NCI-H345 treated with DMSO at 0.1 percent for 48 hours (cell line): ENCODE measurements around the gene NINJ1.
"Not testable (repeated sequence)": the region's sequence is repeated elsewhere in the genome, so short reads cannot be mapped to it uniquely, and the experiment has no call there.

Source experiments
- DNase-seq: peaks from one replicate; lab custom pipeline; 2025; ENCODE audit not compliant: unreplicated experiment; lab: John Stamatoyannopoulos, UW

NINJ1 gene

DNA sequence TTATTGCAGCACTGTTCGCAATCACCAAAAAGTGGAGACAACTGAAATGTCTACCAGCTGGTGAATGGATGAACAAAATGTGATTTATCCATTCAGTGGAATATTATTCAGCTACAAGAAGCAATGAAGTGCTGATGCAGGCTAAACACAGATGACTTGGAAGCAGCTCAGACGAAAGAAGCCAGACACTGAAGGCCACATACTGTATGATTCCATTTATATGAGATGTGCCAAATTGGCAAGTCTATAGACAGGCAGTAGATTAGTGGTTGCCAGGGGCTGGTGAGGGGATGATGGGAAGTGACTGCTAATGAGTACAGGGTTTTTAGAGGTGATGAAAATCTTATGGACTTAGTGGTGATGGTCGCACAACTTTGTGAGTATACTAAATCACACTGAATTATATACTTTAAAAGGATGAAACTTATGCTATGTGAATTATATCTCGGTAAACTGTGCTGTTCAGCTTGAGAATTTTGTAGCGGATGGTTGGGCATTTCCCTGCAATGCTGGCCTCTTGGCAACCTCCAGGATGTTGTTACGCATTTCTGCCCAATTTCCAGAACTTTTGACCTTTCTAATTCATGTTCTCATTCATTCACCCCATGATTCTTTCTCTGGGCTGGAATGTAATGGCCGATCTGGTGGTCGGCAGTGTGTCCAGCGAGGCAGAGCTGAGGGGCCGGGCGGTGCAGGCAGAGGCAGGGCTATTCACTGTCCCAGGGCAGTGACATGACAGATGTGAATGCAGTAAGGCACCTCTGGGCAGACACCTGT is 27.9 kb upstream of the NINJ1 start:
- DNase-seq, result no peak

DNA sequence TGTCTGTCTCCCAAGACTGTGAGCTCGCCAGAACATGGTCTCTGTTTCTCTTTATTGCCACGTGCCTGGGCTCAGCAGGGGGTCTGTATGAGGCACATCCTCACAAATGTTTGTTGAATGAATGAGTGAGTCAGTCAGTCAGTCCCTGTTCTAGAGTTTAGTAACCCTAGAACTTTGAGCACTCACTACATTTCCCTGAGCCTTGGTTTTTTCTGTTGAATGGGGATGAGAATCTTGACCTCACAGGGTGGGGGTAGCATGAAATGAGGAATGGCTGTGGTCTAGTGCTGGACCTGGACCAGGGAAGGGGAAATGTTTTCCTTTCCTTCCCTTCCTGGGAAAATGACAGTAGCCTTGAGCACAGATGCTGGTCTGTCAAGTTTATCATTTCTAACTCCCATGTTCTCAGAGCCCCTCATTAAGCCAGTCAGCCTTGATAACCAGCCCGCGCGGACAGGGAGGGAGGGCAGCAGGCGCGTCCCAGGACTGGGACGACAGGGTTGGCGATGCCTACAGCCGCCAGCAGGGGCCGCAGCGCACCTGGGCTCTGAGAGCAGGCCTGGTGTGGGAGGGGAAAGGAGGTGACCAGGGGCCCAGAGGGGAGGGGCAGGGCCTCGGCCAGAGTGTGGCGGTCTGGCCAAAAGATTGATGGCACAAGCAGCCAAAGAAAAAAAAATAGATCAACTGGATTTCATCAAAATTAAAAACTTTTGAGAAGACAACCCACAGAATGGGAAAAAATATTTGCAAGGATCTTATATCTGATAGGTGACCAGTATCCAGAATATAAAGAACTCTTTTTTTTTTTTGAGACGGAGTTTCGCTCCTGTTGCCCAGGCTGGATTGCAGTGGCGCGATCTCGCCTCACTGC is 25.8 kb upstream of the NINJ1 start:
- DNase-seq, result no peak

DNA sequence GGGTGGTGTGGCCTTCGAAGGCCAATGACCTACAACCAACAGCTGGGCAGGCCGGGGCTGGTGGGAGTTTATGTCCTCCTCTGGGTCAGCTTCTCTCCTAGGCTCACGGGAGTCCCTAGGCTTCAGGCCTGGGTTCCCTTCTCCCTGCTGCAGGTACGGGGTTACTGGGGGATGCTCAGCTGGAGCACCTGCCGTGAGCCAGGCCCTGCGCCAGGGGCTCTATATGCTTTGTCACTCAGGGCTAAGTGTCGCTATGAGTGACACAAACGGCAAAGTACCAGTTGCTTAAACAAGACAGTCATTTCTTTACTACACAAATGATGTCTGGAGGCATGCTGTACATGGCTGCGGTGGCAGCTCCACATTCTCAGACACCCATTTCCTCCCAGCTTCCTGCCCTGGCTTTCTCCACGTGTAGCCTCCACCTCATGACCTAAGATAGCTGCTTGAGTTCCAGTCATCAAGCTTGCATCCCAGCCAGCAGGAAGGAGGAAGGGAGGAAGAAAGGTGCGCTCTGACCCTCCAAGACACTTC is 22.5 kb upstream of the NINJ1 start:
- no peak for DNase-seq

DNA sequence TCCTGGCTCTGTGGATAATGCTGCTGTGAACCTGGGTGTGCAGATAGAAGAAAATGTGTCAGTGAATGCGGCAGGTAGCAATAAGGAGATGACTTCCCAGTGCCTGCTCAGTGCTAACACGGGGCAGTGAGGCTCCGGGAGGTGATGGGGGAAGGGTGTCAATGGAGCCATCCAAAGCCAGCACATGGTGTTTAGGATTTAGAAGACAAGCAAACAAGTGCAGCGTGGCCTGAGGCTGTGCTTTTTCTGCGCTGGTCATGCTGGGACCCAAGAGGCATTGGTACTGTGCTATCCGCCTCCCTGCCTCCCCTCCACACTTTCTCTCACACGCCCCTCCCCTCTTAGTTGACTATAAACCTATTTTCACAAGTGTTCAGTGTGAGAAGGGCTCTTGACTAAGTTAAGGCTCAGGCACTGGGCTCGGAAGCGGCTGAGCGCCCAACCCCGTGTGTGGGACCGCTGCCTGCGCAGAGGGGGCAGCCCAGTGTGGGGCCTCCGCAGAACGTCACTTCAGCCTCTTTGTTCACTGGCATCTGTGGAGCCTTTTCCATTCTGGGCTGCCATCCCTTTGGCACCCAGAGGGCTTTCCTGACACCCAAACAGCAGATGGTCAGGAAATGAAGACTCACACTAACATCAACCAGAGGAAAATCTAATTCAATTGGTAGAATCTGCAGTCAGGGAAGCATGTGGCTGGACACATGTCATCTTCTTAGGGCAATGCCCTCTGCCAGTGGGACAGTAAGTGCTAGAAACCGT is 21.8 kb upstream of the NINJ1 start:
- DNase-seq, result no peak

DNA sequence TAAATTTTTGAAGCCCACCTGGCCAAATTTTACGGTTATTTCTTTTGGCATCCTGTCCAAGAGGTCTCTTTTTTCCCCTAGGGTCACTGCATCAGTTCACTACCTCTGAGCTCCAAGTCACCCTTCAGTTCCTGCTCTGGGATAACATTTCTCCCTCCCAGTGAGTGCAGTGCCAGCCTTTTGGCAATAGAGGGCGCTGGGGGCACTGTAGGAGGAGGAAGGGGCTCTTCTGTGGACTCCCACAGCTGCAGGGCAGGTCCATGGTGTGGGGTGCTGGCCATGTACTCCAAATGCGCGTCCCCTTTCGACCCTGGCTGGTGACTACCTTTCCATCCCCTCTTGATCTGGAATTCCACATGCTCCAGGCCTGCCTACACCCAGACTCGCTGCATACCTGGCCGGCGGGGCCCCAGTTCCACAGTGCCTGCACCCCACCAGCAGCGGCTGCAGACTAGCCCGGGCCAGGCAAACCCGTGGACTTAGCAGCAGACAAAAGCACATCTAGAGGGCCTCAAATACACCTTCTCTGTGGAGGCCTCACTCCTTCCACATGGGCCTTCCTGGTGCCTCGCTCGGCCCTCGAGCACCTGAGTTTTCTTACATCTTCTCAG is 20.3 kb upstream of the NINJ1 start:
- no peak for DNase-seq

DNA sequence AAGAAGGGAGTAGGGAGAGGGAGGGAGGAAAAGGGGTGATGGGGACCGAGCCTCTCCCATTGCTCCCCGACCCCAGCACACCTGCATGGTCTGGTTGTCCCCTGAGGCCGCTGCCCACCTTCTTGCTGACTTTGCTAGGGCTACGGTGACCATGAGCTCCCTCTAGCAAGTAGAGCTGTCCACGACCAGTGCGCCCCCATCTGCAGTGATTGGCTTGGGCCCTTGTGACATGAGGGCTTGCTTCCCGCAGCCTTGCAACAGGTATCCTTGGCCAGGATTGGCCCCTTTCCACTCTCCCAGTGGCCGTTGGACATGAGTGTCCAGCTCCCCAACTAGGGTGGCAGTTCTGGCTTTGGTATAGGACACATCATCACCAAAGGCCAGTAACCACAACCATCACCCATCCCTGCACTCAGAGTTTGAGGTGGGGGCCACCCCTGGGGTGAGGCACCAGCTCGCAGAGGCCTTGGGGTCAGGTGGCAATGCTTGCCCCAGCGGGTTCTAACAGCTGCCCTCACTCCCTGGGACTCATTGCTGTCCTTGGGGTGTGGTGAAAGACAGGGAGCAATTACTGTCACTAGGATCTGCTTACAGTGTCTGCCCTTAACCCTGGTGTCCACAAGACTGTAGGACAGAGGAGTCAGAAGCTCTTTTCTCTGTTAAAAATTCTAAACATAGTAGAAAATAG is 17.2 kb upstream of the NINJ1 start:
- DNase-seq, result no peak

DNA sequence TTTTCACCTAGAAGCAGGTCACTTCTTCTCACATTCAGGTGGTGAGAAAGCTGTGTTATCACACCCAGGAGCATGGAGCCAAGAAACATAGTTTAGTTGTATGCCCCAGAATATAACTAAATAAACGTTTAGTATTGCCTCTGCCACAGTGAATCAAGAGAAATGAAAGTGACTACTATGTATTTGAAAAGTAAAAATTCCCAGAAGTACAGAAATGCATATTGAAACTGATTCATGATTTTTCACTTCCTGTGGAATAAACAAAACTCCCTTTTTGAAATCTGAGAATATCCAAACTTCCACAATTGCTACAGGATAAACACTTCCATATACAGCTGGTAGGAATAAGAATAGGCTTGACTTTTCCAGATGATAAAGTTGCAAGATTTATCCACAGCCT is 15.3 kb upstream of the NINJ1 start:
- no peak for DNase-seq

DNA sequence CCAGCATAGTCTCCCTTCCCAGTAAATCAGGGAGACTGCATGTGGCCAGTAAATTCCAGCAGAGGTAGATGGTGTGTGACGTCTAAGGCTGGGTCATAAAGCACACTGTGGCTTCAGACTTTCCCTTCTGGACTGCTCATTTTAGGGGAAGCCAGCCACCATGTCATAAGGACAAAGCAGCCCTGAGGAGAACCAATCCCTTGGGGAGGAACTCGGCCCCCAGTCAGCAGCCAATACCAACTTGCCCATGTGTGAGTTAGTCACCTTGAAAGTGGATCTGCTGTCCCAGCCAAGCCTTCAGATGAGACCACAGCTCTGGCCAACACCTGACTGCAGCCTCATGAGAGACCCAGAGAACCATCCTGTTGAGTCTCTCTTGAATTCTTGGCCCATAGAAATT is 14.7 kb upstream of the NINJ1 start:
- DNase-seq, result no peak

DNA sequence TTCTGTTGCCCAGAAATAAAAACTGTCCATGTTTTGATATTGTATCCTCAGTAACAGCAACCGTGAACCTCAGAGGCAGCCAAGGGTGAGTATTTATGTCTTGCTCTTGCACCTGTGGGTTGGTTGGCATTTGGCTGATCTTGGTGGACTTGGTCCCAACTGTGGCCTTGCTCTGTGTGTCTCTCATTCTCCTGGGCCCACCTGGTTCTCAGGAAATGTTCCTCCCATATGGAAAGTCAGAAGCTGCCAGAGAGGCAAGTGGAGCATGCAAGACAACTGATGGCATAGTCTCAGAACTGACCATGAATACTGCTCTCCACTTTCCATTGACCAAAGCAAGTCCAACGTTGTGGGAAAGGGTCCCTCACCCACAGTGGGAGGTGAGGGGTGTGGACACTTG is 13.6 kb upstream of the NINJ1 start:
- no peak for DNase-seq

DNA sequence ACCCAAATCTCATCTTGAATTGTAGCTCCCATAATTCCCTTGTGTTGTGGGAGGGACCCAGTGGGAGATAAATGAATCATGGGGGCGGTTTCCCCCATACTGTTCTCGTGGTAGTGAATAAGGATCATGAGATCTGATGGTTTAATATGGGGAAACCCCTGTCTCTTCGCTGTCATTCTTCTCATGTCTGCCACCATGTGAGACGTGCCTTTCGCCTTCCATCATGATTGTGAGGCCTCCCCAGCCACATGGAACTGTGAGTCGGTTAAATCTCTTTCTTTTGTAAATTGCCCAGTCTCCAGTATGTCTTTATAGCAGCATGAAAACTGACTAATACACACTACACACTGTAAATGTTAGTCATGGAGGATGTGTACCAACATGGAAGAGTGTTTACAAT is 12.6 kb upstream of the NINJ1 start:
- DNase-seq, result not testable (repeated sequence)

DNA sequence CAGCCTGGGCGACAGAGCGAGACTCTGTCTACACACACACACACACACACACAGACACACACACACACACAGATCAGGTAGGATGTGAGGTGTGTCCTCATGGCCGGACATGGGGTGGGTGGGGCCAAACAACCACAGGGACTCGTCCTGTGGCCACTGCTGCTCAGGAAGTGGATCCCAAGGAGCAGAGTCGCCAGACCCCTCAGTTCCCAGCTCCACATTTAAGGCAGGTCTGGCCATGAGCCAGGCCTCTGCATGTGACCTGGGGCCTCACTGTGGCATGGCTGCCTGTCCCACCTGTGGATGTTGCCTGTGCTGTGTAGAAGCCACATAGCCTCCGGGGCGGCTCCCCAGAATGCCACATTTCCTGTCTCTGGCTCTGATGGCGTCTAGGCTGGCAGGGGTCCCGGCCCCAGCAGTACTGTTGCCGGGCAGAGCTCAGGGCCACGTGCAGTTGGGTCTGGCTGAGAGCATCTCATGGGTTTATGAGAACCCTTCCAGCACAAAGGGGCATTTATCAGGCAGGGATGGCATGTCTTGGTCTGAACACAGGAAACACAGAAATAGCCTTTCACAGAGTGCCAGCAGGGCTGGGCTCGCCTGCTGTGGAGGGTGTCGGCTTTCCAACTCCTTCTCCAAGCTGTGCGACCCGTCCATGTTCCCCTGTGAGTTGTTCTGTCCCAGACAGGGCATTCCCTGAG is 9.9 kb upstream of the NINJ1 start:
- no peak for DNase-seq

DNA sequence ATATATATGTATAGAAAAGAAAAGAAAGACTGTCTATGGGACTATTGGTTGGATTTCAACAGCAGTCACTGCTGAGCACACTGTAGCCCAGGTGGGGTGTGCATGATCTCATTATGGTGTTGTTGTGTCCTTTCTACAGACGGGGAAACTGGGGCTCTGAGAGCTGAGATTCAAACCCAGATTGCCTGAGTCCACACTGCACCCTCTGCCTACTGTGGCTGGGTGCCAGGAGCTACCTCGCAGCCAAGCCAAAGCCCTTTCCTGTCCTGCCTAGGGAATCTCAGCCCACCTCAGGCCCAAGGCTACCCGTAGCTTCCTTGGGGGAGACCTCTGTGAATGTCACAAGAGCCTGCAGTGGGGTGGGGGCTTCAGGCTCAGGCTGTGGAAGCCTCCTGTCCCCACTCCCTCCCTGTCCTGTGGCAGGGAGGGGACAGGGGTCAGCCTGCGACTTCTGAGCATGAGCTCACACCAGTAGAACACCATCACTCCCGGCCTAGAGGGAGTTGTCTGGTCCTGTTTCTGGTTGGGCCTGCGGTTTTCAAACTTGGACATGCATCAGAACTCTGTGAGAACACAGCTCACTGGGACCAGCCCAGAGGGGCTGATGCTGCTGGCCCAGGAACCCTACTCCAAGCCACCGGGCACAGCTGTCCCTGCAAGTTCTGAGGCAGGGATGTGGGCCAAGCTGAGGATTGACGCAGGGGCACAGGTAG is 7.9 kb upstream of the NINJ1 start:
- DNase-seq, result no peak

DNA sequence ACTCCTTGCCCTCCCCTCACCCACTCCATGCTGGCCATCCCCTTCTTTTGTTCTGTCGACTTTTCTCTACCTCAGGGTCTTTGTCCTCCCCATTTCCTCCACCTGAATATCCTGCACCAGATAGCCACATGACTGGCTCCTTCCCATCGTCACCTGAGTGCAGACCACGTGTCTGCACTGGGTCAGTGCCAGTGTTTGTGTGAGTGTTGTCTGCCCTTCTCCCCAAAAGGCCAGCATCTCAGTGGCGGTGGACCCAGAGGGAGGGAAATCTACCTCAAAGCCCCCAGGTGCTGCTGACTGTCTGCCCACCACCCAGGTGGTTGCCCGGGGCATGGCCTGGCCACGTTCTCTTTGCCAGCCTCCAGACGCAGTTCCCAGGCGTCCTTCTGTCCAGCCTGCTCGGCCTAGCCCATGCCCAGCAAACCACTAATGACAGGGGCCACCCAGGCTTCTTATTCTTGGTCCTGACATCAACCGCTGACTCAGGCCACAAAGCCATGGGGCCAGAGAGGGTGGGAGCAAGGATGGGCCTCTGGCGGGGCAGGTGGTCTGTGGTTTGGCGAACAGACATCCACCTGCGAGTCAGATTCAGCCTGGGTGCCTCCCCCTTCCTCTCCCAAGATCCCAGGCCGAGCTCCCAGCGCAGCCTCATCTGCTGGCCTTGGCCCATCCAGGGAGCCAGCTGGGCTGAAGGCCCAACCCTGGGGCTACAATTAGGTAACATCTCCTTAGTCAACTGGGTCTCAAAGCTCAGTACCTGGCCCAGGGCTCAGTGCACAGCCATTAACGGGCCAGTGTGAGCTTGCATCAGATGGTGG is 5.5 kb upstream of the NINJ1 start:
- no peak for DNase-seq

DNA sequence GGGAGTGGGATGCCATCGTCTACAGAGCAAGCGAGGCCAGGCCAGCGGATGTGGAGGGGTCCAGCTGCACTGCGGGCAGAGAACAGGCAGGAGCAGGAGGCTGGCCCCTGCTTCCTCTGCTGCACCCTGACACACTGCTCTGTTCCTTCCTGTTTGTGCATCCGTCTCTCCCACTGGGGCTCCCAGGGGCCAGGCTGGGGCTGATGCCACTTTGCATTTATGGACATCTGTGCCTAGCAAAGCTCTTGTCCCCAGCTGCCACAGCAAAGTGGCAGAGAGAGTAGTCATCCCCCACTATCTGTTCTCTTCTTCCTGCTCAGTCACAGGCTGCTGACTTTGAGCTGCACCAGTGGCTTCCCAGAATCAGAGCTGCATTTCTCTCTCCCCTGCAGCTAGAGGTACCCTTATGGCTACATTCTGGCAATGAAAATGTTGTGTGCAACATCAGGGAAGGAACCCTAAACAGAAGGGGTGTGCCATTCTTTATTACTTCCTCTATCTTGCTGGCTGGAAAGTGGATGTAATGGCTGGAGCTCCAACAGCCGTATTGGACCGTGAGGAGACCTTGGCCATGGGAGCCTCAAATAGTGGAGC is 4.2 kb upstream of the NINJ1 start:
- no peak for DNase-seq

DNA sequence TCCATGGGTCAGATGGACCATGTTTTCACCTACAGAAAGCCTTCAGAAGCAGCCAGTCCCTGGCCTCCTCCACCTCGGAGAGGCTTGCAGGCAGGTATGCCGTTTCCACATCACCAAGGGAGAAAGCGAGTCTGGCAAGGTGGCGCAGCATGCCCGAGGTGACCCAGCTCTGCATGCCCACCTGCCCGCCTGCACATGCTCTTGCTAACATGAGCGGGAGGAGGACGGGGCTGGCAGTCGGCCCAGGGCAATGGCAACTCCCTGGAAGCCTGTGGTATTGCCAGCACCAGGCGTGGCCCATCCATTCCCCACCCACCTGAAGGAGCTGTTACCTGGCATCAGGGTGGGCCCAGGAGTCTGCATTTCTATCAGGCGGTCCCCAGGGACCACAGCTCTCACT is 3.3 kb upstream of the NINJ1 start:
- DNase-seq, result no peak

DNA sequence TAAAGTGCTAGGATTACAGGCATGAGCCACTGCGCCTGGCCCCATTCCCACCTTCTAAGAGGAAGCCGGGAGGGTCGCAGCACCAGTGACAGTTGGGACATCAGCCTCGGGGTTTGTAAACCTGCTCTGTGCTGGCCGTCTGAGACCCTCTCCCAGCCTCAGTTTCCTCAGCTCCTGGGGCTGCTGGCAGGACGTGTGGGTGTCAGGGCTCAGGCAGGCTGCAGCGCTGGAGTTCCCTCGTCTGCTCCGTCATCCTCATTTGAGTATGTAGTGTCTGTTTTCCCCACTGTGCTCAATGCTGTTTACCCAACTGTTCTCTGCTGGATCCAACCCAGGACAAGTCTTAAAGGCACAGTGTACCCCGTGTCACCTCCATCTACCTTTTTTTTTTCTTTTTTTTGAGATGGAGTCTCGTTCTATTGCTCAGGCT is 2.0 kb upstream of the NINJ1 start:
- DNase-seq, result no peak

DNA sequence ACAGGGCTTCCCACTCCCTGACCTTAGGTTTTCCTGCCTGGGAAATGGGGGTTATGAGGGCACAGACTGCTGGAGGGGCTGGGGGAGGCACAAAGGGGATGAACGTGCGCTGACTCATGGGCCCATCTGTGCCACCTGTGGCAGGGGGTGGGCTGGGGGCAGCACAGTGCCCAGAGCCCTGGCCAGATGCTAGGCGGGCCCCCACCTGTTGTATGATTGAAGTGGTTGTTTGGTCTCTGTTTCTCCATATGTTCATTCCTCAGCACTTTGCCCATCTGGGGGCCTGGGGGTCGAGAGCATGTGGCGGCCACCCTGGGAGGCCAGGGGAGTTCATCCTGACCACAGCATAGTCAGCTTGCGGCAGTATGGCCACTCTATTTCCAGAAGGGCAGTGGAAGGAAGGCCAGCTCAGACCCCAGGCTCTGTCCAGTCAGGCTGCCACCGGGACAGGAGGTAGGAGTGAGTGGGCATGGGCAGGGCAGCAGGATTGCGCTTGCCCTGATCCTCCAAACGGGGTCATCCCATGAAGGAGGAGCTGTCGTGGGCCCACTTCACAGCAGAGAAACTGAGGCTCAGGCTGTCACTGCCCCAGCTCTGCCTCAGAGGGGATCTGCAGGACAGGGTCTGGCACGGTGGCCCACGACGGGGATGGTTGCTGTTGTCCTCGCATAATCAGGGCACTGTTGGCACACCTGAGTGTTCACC is 841 bp upstream of the NINJ1 start:
- no peak for DNase-seq
